Neural progenitor cell (in vitro differentiated cells): ENCODE results near the gene SDHC.
"Not testable (repeated sequence)": the region's sequence is repeated elsewhere in the genome, so short reads cannot be mapped to it uniquely, and the experiment has no call there.

Source experiments
- EZH2 ChIP-seq: fragments of 200-600 bp; sonication (generic); IDR thresholded peaks from 2 replicates; pipeline ENCODE4 v1.6.1; 2017; ENCODE audit warnings: antibody characterized with exemption, mild to moderate bottlenecking, moderate library complexity
- EZH2phosphoT487 ChIP-seq: fragments of 200-600 bp; sonication (generic); IDR thresholded peaks from 2 replicates; pipeline ENCODE4 v1.6.1; 2017; ENCODE audit warnings: antibody characterized with exemption
- TF ChIP-seq, protein P1 (sequence below): fragments of 200-600 bp; sonication (generic); IDR thresholded peaks from 2 replicates; pipeline ENCODE4 v1.5.1; 2017; ENCODE audit warnings: antibody characterized with exemption, mild to moderate bottlenecking

DNA sequence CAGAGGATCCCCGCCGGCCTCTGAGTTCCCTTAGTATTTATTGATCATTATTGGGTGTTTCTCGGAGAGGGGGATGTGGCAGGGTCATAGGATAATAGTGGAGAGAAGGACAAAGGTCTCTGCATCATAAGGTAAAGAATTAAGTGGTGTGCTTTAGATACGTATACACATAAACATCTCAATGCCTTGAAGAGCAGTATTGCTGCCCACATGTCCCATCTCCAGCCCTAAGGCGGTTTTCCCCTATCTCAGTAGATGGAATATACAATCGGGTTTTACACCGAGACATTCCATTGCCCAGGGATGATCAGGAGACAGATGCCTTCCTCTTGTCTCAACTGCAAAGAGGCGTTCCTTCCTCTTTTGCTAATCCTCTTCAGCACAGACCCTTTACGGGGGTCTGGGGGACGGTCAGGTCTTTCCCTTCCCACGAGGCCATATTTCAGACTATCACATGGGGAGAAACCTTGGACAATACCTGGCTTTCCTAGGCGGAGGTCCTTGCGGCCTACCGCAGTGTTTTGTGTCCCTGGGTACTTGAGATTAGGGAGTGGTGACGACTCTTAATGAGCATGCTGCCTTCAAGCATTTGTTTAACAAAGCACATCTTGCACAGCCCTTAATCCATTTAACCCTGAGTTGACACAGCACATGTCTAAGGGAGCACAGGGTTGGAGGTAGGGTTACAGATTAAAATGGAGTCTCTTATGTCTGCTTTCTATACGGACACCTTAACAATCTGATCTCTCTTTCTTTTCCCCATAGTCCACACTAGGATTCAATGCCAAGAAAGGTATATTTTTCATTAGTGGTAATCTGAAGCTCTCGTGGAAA is 1.9 kb downstream of the SDHC start:
- TF ChIP-seq, protein P1, sequence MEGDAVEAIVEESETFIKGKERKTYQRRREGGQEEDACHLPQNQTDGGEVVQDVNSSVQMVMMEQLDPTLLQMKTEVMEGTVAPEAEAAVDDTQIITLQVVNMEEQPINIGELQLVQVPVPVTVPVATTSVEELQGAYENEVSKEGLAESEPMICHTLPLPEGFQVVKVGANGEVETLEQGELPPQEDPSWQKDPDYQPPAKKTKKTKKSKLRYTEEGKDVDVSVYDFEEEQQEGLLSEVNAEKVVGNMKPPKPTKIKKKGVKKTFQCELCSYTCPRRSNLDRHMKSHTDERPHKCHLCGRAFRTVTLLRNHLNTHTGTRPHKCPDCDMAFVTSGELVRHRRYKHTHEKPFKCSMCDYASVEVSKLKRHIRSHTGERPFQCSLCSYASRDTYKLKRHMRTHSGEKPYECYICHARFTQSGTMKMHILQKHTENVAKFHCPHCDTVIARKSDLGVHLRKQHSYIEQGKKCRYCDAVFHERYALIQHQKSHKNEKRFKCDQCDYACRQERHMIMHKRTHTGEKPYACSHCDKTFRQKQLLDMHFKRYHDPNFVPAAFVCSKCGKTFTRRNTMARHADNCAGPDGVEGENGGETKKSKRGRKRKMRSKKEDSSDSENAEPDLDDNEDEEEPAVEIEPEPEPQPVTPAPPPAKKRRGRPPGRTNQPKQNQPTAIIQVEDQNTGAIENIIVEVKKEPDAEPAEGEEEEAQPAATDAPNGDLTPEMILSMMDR = not testable (repeated sequence)
- TF ChIP-seq EZH2phosphoT487, EZH2: not testable (repeated sequence)
